Mucosa of stomach (tissue), 1 donor: ENCODE results near the gene ETF1.
A peak's percentile ranks its signal among the peaks of the same experiment; 100 is the strongest.

Experiments
- H3K27me3 ChIP-seq: one replicate; pipeline ENCODE4 v1.7.0; 2013; ENCODE audit warnings: mild to moderate bottlenecking, low read length; ENCODE audit not compliant: control insufficient read depth, insufficient read depth
- H3K36me3 ChIP-seq: one replicate; pipeline ENCODE4 v1.7.0; 2013; ENCODE audit warnings: low read length; ENCODE audit not compliant: control insufficient read depth, insufficient read depth
- H3K4me1 ChIP-seq: one replicate; pipeline ENCODE4 v1.7.0; 2013; ENCODE audit warnings: mild to moderate bottlenecking, low read length; ENCODE audit not compliant: control insufficient read depth, insufficient read depth
- H3K4me3 ChIP-seq: one replicate; pipeline ENCODE4 v1.7.0; 2013; ENCODE audit warnings: low read length
- H3K9ac ChIP-seq: one replicate; pipeline ENCODE4 v1.7.0; 2013; ENCODE audit warnings: mild to moderate bottlenecking, low read length, moderate library complexity
- H3K9me3 ChIP-seq: one replicate; pipeline ENCODE4 v1.7.0; 2013; ENCODE audit warnings: mild to moderate bottlenecking, low read length, moderate library complexity; ENCODE audit not compliant: control insufficient read depth
- donor health status: Pancreatic carcinoma.

Gene ETF1

GRCh38 chr5:138557677-138558076, 14.6 kb upstream of the ETF1 start:
- Histone ChIP-seq H3K27me3 (no peaks in the 10 kb centered on the region), H3K9ac (no peak overlapping the region), H3K9me3 (no peaks in the 10 kb centered on the region), H3K4me3 (no peak overlapping the region), H3K4me1 (no peaks in the 10 kb centered on the region), H3K36me3 (peaks cover 1% of the 10 kb centered on the region)

GRCh38 chr5:138554143-138554542, 11.1 kb upstream of the ETF1 start:
- Histone ChIP-seq H3K27me3 (no peaks in the 10 kb centered on the region), H3K4me3 (no peak overlapping the region), H3K9me3 (no peaks in the 10 kb centered on the region), H3K4me1 (no peaks in the 10 kb centered on the region), H3K9ac (no peak overlapping the region), H3K36me3 (no peaks in the 10 kb centered on the region)

- Histone ChIP-seq H3K4me1 (no peaks in the 10 kb centered on the region), H3K4me3 (no peak overlapping the region), H3K9ac (no peak overlapping the region), H3K9me3 (no peaks in the 10 kb centered on the region), H3K36me3 (no peaks in the 10 kb centered on the region), H3K27me3 (no peaks in the 10 kb centered on the region)
These were observed 10.5 kb upstream of the ETF1 start for GRCh38 chr5:138553437-138554095.

- Histone ChIP-seq H3K36me3 (no peaks in the 10 kb centered on the region), H3K4me1 (no peaks in the 10 kb centered on the region), H3K27me3 (no peaks in the 10 kb centered on the region), H3K4me3 (no peak overlapping the region), H3K9me3 (no peaks in the 10 kb centered on the region), H3K9ac (no peak overlapping the region)
These were observed 9.6 kb upstream of the ETF1 start for GRCh38 chr5:138552657-138553056.

- peaks cover 9% of the 10 kb centered on the region for H3K4me1 ChIP-seq
These were observed 6.4 kb upstream of the ETF1 start for GRCh38 chr5:138549414-138549813.

GRCh38 chr5:138545919-138546562, 3.0 kb upstream of the ETF1 start:
- Histone ChIP-seq H3K9ac (peak overlapping the region; percentile 35), H3K4me3 (no peak overlapping the region), H3K36me3 (no peaks in the 10 kb centered on the region), H3K27me3 (no peaks in the 10 kb centered on the region), H3K4me1 (peaks cover 20% of the 10 kb centered on the region), H3K9me3 (no peaks in the 10 kb centered on the region)

More at GRCh38 chr5:138549414-138549813, 6.4 kb upstream of the ETF1 start:
- no peaks in the 10 kb centered on the region for H3K27me3 ChIP-seq
- H3K9me3 ChIP-seq = no peaks in the 10 kb centered on the region
- H3K36me3 ChIP-seq = no peaks in the 10 kb centered on the region
- H3K9ac ChIP-seq = no peak overlapping the region
- H3K4me3 ChIP-seq = no peak overlapping the region

- Histone ChIP-seq H3K4me1 (peaks cover 27% of the 10 kb centered on the region), H3K9ac (peak overlapping the region; percentile 99), H3K4me3 (peak overlapping the region; percentile 97)
These were observed 1.4 kb upstream of the ETF1 start for GRCh38 chr5:138544181-138545134.

GRCh38 chr5:138543730-138544104, 681 bp upstream of the ETF1 start:
- peaks cover 31% of the 10 kb centered on the region for H3K4me1 ChIP-seq
- H3K9ac ChIP-seq = peak overlapping the region; percentile 99
- no peaks in the 10 kb centered on the region for H3K9me3 ChIP-seq
- no peaks in the 10 kb centered on the region for H3K27me3 ChIP-seq
- peak overlapping the region; percentile 97 for H3K4me3 ChIP-seq
- H3K36me3 ChIP-seq = no peaks in the 10 kb centered on the region

More at GRCh38 chr5:138544181-138545134, 1.4 kb upstream of the ETF1 start:
- Histone ChIP-seq H3K27me3 (no peaks in the 10 kb centered on the region), H3K36me3 (no peaks in the 10 kb centered on the region), H3K9me3 (no peaks in the 10 kb centered on the region)

GRCh38 chr5:138542180-138542955, 668 bp downstream of the ETF1 start:
- no peaks in the 10 kb centered on the region for H3K36me3 ChIP-seq
- peak overlapping the region; percentile 98 for H3K9ac ChIP-seq
- peaks cover 31% of the 10 kb centered on the region for H3K4me1 ChIP-seq
- H3K9me3 ChIP-seq = no peaks in the 10 kb centered on the region
- peak overlapping the region; percentile 68 for H3K4me3 ChIP-seq
- H3K27me3 ChIP-seq = no peaks in the 10 kb centered on the region

GRCh38 chr5:138541511-138542179, 1.4 kb downstream of the ETF1 start:
- Histone ChIP-seq H3K9me3 (no peaks in the 10 kb centered on the region), H3K9ac (peak overlapping the region; percentile 98), H3K36me3 (no peaks in the 10 kb centered on the region), H3K27me3 (no peaks in the 10 kb centered on the region), H3K4me3 (peak overlapping the region; percentile 68), H3K4me1 (peaks cover 31% of the 10 kb centered on the region)

- H3K4me3 ChIP-seq = no peak overlapping the region
- no peak overlapping the region for H3K9ac ChIP-seq
- H3K36me3 ChIP-seq = no peaks in the 10 kb centered on the region
- H3K27me3 ChIP-seq = no peaks in the 10 kb centered on the region
- H3K4me1 ChIP-seq = peaks cover 26% of the 10 kb centered on the region
- H3K9me3 ChIP-seq = no peaks in the 10 kb centered on the region
These were observed 3.2 kb downstream of the ETF1 start for GRCh38 chr5:138539791-138540190.
